Diencephalon (tissue), 1 donor: ENCODE measurements around the gene VSTM2B. TPM values are rescaled to one million over a fixed set of nuclear protein-coding genes. Genes with fewer than 3 reads are reported as not detected.

ENCODE experiments used
- total RNA-seq: library from RNA; depleted of rRNA; stranded (reverse); fragments of >200 nt; gene quantifications from one replicate; pipeline ENCODE4 v1.2.3, GENCODE V29; 2014

VSTM2B gene
- total RNA-seq, result 9.9 TPM

GRCh38 chr19:29525901-29526729, at the start of gene VSTM2B:
Gene VSTM2B, plus strand, starts transcription at chr19:29525994. Its CDS starts 590 bp downstream, at chr19:29526584.

GRCh38 chr19:29605653-29606419, 80.0 kb downstream of the VSTM2B start, which contains the start of gene POP4:
Gene POP4, plus strand, starts transcription at chr19:29606283. Its CDS starts 36 bp downstream, at chr19:29606319.

Other genes with a start within 250 kb of the VSTM2B start
- 52.4 TPM for gene POP4, start 80.3 kb downstream of the VSTM2B start, total RNA-seq
- 1.8 TPM for gene PLEKHF1, start 139.5 kb downstream of the VSTM2B start, total RNA-seq
- 46.1 TPM for gene C19orf12, start 189.3 kb downstream of the VSTM2B start, total RNA-seq